Heart right ventricle (tissue), 16 donors: ENCODE data around the gene GASK1B. TPM values are rescaled to one million over a fixed set of nuclear protein-coding genes. Genes with fewer than 3 reads are reported as not detected.

Experiments
- ATAC-seq, 8 donors: fragments of 200-7000 bp; cut with Tn5 transposase; one replicate each; pipeline ENCODE4 v1.9.1; 2020; ENCODE audit warnings: mild to moderate bottlenecking in 8 of 8, moderate library complexity in 8 of 8, moderate number of reproducible peaks in 1 of 8
- DNase-seq, 2 donors: peaks; one replicate each; pipeline ENCODE4 v3.0.0-alpha.2; 2020
- H3K27ac ChIP-seq, 10 donors: fragments of 200-600 bp; sonication (generic) in 2 of 10; one replicate each; pipeline versions ENCODE4 v1.5.0 to v1.8.0; 2020 to 2022; ENCODE audit warnings: mild to moderate bottlenecking in 3 of 10
- H3K27me3 ChIP-seq, 7 donors: fragments of 200-600 bp; one replicate each; pipeline ENCODE4 v1.8.0; 2021 to 2022; ENCODE audit warnings: mild to moderate bottlenecking in 2 of 7
- H3K36me3 ChIP-seq, 9 donors: fragments of 200-600 bp; sonication (generic) in 1 of 9; one replicate each; pipeline versions ENCODE4 v1.5.0 to v1.8.0; 2020 to 2022; ENCODE audit warnings: mild to moderate bottlenecking in 2 of 9
- H3K4me1 ChIP-seq, 9 donors: fragments of 200-600 bp; sonication (generic) in 1 of 9; one replicate each; pipeline versions ENCODE4 v1.5.0 to v1.8.0; 2020 to 2022; ENCODE audit warnings: mild to moderate bottlenecking in 4 of 9
- H3K4me3 ChIP-seq, 10 donors: fragments of 200-600 bp; sonication (generic) in 2 of 10; one replicate each; pipeline versions ENCODE4 v1.5.0 to v1.8.0; 2020 to 2022; ENCODE audit warnings: mild to moderate bottlenecking in 7 of 10, moderate library complexity in 2 of 10
- H3K9me3 ChIP-seq, 11 donors: fragments of 200-600 bp in 10 of 11; sonication (generic) in 2 of 11; one replicate each; pipeline versions ENCODE4 v1.5.0 to v1.8.0; 2013 to 2022; ENCODE audit warnings: mild to moderate bottlenecking in 2 of 11, control low read depth in 1 of 11, moderate library complexity in 1 of 11
- CTCF ChIP-seq, 9 donors: fragments of 200-600 bp; sonication (generic) in 2 of 9; IDR thresholded peaks; one replicate each; pipeline versions ENCODE4 v1.5.0 to v1.8.0; 2021 to 2022; ENCODE audit warnings: antibody characterized with exemption in 9 of 9, mild to moderate bottlenecking in 5 of 9, moderate library complexity in 1 of 9
- WGBS, 2 donors: extraction: QIAGEN DNeasy Blood & Tissue Kit; methylation state at CpG; one replicate each; pipeline ENCODE4 v1.1.7; 2013; ENCODE audit warnings: inconsistent platforms in 1 of 2; 5-methylcytosine and 5-hydroxymethylcytosine counted together
- intact Hi-C, 10 donors: fragments of 100-400 bp; cut with DNase I; formaldehyde crosslinking; loops; one replicate each; pipeline versions ENCODE4 v1.11.1 to v1.14.2; 2022
- polyA plus RNA-seq, 2 donors: library from polyadenylated mRNA; stranded (reverse); fragments of 200-250 nt; gene quantifications; one replicate each; pipeline ENCODE4 v1.2.3, GENCODE V29; 2013
- total RNA-seq, 10 donors: library from RNA; stranded (reverse); fragmentation: NEBNext Ultra II Directional in 3 of 10; extraction: Animal tissue kit (Norgen Biotek cat#: 25700) in 3 of 10; gene quantifications; one replicate each; pipeline versions ENCODE4 v1.2.1 to v1.2.4, GENCODE V29; 2021 to 2023
- donor health status: Arrhythmogenic right ventricular cardiomyopathy.
- donor health status: ischemic (EF 13 %, LVEDD 7.1; RV severe dilation, severe dysfunction).
- donor health status: healthy with polysubstance abuse.
- donor health status: DM: no; HTN: yes; CAD: no.
- donor health status: DM: no; HTN: no; CAD: no.
- donor health status: ischemic (EF 25% LVEDD 6.9; RV normal size, moderate dysfunction).
- donor health status: ischemic (EF 25% LVEDD 5.7; RV mildly dilated, moderate dysfunction).
- donor health status: healthy.
- donor health status: DM: yes; HTN: yes; CAD: no.
- donor health status: Ischemic cardiomyopathy.
- donor health status: ischemic (EF 35%, LVEDD 5.7; RV mildly dilated, moderate dysfunction).
- donor health status: nonischemic (EF 11% LVEDD 7.7; RV severe dilation, severe dysfunction).
- donor health status: DM: yes; HTN: yes; CAD: no.
- donor health status: PGD.
- donor health status: ischemic (EF 29% LVEDD 5.4; RV normal size, mild dysfunction).
- donor health status: nonischemic (EF 23%, LVEDD 6.1; RV moderate dilation, normal function).

GASK1B gene
- total and polyA plus RNA-seq, 12 donors = 12.4 to 109 (median 79.4) TPM

GRCh38 chr4:158146736-158147135 lies 26.1 kb downstream of the GASK1B start:
- no peak overlapping the region for H3K27ac ChIP-seq
- 69 to 79% methylated on average over 1 of the region's 1 CpG for WGBS, 2 donors
- peaks cover 0 to 60% (median 12%) of the 10 kb centered on the region in 9 donors for H3K36me3 ChIP-seq
- intact Hi-C loops = no loop called here
- H3K9me3 ChIP-seq = no peaks in the 10 kb centered on the region
- DNase-seq = no peak
- no peak for TF ChIP-seq CTCF (IDR thresholded peaks at IDR 0.05)
- H3K4me3 ChIP-seq = no peak overlapping the region
- H3K4me1 ChIP-seq = peaks cover 4 to 52% (median 21%) of the 10 kb centered on the region in 9 donors
- ATAC-seq = no peak
- no peaks in the 10 kb centered on the region for H3K27me3 ChIP-seq

- H3K27ac ChIP-seq = peak overlapping the region in 2 of 10 donors; percentile 40 to 45
- no peak for DNase-seq
- H3K4me1 ChIP-seq = peaks cover 0 to 82% (median 57%) of the 10 kb centered on the region in 9 donors
- ATAC-seq = peak in 1 of 8 donors; percentile 31
- intact Hi-C loops = no loop called here
- no peaks in the 10 kb centered on the region for H3K9me3 ChIP-seq
- H3K4me3 ChIP-seq = peak overlapping the region in 2 of 10 donors; percentile 0 to 5
- no peak for TF ChIP-seq CTCF (IDR thresholded peaks at IDR 0.05)
- 39 to 43% methylated on average over 5 of the region's 5 CpGs for WGBS, 2 donors
- no peaks in the 10 kb centered on the region for H3K27me3 ChIP-seq
- no peaks in the 10 kb centered on the region for H3K36me3 ChIP-seq
Measured at GRCh38 chr4:158139086-158139485, 33.7 kb downstream of the GASK1B start.

GRCh38 chr4:158134222-158134621 lies 38.6 kb downstream of the GASK1B start:
- H3K27me3 ChIP-seq = no peaks in the 10 kb centered on the region
- no peak overlapping the region for H3K4me3 ChIP-seq
- no peaks in the 10 kb centered on the region for H3K9me3 ChIP-seq
- ATAC-seq = no peak
- no peak overlapping the region for H3K27ac ChIP-seq
- DNase-seq = no peak
- peaks cover 0 to 85% (median 53%) of the 10 kb centered on the region in 9 donors for H3K4me1 ChIP-seq
- 47% methylated on average over 2 of the region's 2 CpGs for WGBS, 2 donors
- intact Hi-C loops = loop anchor here in 1 of 10 donors (5.0 kb wide), 1 partner anchor 33 kb away; no protein-coding TSS in a partner anchor
- no peak for TF ChIP-seq CTCF (IDR thresholded peaks at IDR 0.05)
- peaks cover 0 to 17% (median 15%) of the 10 kb centered on the region in 9 donors for H3K36me3 ChIP-seq

GRCh38 chr4:158133551-158133950 lies 39.3 kb downstream of the GASK1B start:
- ATAC-seq (no peak), DNase-seq (no peak)
- H3K27me3 ChIP-seq = no peaks in the 10 kb centered on the region
- TF ChIP-seq CTCF (IDR thresholded peaks at IDR 0.05) = no peak
- no peaks in the 10 kb centered on the region for H3K9me3 ChIP-seq
- 55 to 64% methylated on average over 4 of the region's 4 CpGs for WGBS, 2 donors
- H3K4me1 ChIP-seq = peaks cover 0 to 78% (median 46%) of the 10 kb centered on the region in 9 donors
- H3K4me3 ChIP-seq = no peak overlapping the region
- H3K27ac ChIP-seq = no peak overlapping the region
- intact Hi-C loops = loop anchor here in 1 of 10 donors (5.0 kb wide), 1 partner anchor 34 kb away; no protein-coding TSS in a partner anchor
- H3K36me3 ChIP-seq = peaks cover 0 to 24% (median 17%) of the 10 kb centered on the region in 9 donors
